Osteocyte (in vitro differentiated cells): ENCODE data around the gene ALK. TPM values are rescaled to one million over a fixed set of nuclear protein-coding genes. Genes with fewer than 3 reads are reported as not detected.

Source experiments
- DNase-seq: peaks from one replicate; pipeline ENCODE4 v3.0.0; 2021; ENCODE audit warnings: mixed read lengths; ENCODE audit not compliant: unreplicated experiment; ENCODE audit errors: extremely low spot score
- H3K27ac Mint-ChIP-seq: one replicate; pipeline ENCODE4 v1.8.0; 2021; ENCODE audit warnings: mild to moderate bottlenecking, mixed read lengths; ENCODE audit not compliant: unreplicated experiment
- H3K27me3 Mint-ChIP-seq: one replicate; pipeline ENCODE4 v1.8.0; 2021; ENCODE audit warnings: mixed read lengths; ENCODE audit not compliant: unreplicated experiment
- H3K36me3 Mint-ChIP-seq: one replicate; pipeline ENCODE4 v1.8.0; 2021; ENCODE audit warnings: mixed read lengths; ENCODE audit not compliant: unreplicated experiment
- H3K4me1 Mint-ChIP-seq: one replicate; pipeline ENCODE4 v1.8.0; 2021; ENCODE audit warnings: mixed read lengths; ENCODE audit not compliant: unreplicated experiment
- H3K4me3 Mint-ChIP-seq: one replicate; pipeline ENCODE4 v1.8.0; 2021; ENCODE audit warnings: mild to moderate bottlenecking, moderate library complexity, mixed read lengths; ENCODE audit not compliant: unreplicated experiment
- H3K9me3 Mint-ChIP-seq: one replicate; pipeline ENCODE4 v1.8.0; 2021; ENCODE audit warnings: mixed read lengths; ENCODE audit not compliant: unreplicated experiment
- total RNA-seq: library from RNA; stranded (reverse); gene quantifications from 2 replicates; pipeline ENCODE4 v1.2.1, GENCODE V29; 2021
- TF ChIP-seq, protein P1 (sequence below): fragments of 200-600 bp; sonication (generic); IDR thresholded peaks from 2 replicates; pipeline ENCODE4 v1.5.0; 2021; ENCODE audit warnings: antibody characterized with exemption, mild to moderate bottlenecking, moderate library complexity

ALK gene
- total RNA-seq, 1 donor from 2014 or later = not detected

DNA sequence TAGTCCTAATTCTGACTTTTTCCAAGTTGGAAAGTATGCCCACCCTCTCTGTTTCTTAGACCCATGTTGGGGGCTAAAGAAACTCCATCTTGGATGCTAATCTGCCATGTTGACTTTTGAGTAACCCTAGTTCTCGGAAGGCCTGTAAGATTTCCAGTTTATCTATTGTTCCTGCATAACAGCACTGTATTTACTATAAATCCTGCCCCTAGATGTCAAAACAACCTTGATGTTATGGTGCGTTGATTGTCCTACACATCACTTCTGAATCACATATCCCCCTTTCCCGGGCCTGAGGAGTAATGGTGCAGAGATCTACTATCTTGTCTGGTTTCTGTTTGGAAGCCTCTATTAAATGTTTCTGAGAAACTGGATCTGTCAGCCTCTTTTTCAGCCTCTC lies 116.7 kb downstream of the ALK start:
- Mint-ChIP-seq H3K36me3 (no peaks in the 10 kb centered on the region), H3K4me3 (no peak overlapping the region), H3K27ac (no peak overlapping the region), H3K4me1 (no peaks in the 10 kb centered on the region), H3K27me3 (peaks cover 8% of the 10 kb centered on the region), H3K9me3 (peaks cover 6% of the 10 kb centered on the region)
- no peak for DNase-seq
- TF ChIP-seq, protein P1, sequence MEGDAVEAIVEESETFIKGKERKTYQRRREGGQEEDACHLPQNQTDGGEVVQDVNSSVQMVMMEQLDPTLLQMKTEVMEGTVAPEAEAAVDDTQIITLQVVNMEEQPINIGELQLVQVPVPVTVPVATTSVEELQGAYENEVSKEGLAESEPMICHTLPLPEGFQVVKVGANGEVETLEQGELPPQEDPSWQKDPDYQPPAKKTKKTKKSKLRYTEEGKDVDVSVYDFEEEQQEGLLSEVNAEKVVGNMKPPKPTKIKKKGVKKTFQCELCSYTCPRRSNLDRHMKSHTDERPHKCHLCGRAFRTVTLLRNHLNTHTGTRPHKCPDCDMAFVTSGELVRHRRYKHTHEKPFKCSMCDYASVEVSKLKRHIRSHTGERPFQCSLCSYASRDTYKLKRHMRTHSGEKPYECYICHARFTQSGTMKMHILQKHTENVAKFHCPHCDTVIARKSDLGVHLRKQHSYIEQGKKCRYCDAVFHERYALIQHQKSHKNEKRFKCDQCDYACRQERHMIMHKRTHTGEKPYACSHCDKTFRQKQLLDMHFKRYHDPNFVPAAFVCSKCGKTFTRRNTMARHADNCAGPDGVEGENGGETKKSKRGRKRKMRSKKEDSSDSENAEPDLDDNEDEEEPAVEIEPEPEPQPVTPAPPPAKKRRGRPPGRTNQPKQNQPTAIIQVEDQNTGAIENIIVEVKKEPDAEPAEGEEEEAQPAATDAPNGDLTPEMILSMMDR = no peak

DNA sequence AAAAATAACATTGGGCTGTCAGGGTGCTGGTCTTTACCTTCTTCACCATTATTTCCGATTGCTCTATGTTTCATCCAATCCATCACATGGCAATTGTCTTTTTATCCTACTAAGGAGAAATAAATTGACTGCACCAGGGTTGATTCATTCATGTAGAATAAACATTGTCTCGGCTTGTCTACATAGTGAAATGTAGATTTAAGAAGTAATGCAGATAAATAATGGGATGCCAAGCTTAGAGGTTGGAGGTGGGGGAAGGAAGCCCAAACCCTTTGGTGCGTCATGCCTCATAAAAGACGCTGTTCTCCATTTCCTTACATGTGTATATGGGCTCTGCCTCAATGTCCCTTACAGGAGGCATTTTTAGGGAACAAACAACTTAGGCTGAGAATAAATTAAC lies 117.8 kb downstream of the ALK start:
- H3K27me3 Mint-ChIP-seq = peaks cover 8% of the 10 kb centered on the region
- H3K4me3 Mint-ChIP-seq = no peak overlapping the region
- DNase-seq = no peak
- no peaks in the 10 kb centered on the region for H3K36me3 Mint-ChIP-seq
- no peak overlapping the region for H3K27ac Mint-ChIP-seq
- no peaks in the 10 kb centered on the region for H3K4me1 Mint-ChIP-seq
- TF ChIP-seq, protein P1 = no peak
- H3K9me3 Mint-ChIP-seq = peaks cover 6% of the 10 kb centered on the region

DNA sequence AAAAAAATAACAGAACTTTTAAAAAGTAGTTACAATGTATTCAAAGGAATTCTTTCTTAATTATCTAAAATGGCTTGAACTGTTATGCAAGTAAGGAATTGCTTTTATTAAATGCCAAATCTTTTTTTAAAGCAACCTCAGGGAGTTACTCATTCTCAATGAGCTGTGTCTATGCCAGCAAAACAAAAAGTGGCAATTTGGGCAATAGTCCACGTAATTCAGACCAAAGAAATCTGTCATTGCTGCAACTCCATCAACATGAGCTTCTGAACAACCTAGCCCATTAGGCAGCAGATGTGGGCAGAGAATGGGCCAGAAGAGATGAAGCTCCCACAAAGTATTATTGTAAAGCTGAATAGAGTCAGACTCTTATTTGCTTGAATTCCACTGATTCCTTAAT lies 118.4 kb downstream of the ALK start:
- no peaks in the 10 kb centered on the region for H3K36me3 Mint-ChIP-seq
- peaks cover 8% of the 10 kb centered on the region for H3K27me3 Mint-ChIP-seq
- TF ChIP-seq, protein P1 = no peak
- peaks cover 6% of the 10 kb centered on the region for H3K9me3 Mint-ChIP-seq
- H3K4me3 Mint-ChIP-seq = no peak overlapping the region
- no peaks in the 10 kb centered on the region for H3K4me1 Mint-ChIP-seq
- no peak for DNase-seq
- H3K27ac Mint-ChIP-seq = no peak overlapping the region

DNA sequence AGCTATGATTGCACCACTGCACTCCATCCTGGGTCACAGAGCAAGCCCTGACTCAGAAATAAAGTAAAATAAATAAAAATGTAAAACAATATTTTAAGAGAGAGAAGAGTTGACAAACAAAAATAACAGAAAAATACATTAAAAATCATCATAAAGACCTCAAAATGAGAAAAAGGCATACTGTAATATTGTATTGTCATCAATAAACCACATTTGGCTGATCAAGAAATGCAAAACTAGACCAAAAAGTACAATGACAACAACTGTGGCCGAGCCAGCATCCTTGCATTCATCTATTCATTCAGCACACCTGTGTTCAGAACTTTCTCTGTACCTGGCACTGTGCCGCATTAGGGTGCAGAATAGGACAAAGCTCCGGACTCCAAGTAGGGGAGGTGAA lies 121.8 kb downstream of the ALK start:
- no peak for DNase-seq
- H3K27ac Mint-ChIP-seq = no peak overlapping the region
- TF ChIP-seq, protein P1 = no peak
- H3K36me3 Mint-ChIP-seq = no peaks in the 10 kb centered on the region
- H3K27me3 Mint-ChIP-seq = peaks cover 8% of the 10 kb centered on the region
- H3K4me3 Mint-ChIP-seq = no peak overlapping the region
- no peaks in the 10 kb centered on the region for H3K4me1 Mint-ChIP-seq
- H3K9me3 Mint-ChIP-seq = no peaks in the 10 kb centered on the region

DNA sequence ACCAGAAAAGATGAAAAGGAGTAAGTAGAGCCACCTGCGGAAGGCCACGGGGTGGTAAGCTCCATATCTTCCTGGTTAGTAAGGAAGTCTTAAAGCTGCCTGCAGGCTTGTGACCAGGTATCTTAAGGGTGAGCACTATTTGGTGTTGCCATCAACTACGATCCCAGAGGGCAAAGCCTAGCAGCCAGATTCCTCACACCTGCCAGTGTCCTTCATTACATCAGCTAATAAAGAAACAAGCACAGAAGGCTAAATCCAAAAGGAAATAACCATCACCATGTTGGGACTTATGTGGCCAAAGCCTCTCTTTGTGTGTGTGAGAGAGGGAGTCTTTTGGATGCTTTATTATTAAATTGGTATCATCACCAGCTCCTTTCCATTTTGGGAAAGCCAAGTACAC lies 123.5 kb downstream of the ALK start:
- TF ChIP-seq, protein P1 = no peak
- Mint-ChIP-seq H3K4me1 (no peaks in the 10 kb centered on the region), H3K9me3 (no peaks in the 10 kb centered on the region), H3K4me3 (no peak overlapping the region), H3K27me3 (peaks cover 8% of the 10 kb centered on the region), H3K36me3 (no peaks in the 10 kb centered on the region), H3K27ac (no peak overlapping the region)
- DNase-seq = no peak
